GM21515 (cell line): ENCODE data around the gene RNF144A.
"Not testable (repeated sequence)": the region's sequence is repeated elsewhere in the genome, so short reads cannot be mapped to it uniquely, and the experiment has no call there.

Source experiments
- ATAC-seq: cut with Tn5 transposase; IDR thresholded peaks from one replicate; pipeline ENCODE4 v1.9.1; 2021; ENCODE audit not compliant: unreplicated experiment

Gene RNF144A

GRCh38 chr2:6999211-6999877 lies 82.1 kb downstream of the RNF144A start:
- ATAC-seq, result peak; percentile 72

- ATAC-seq, result not testable (repeated sequence)
These were observed 84.2 kb downstream of the RNF144A start for GRCh38 chr2:7001395-7001794.

- no peak for ATAC-seq
These were observed 86.7 kb downstream of the RNF144A start for GRCh38 chr2:7003895-7004294.

GRCh38 chr2:7004636-7005035 lies 87.4 kb downstream of the RNF144A start:
- ATAC-seq, result no peak

GRCh38 chr2:7007488-7007845 lies 90.3 kb downstream of the RNF144A start:
- ATAC-seq, result peak; percentile 16

- peak; percentile 53 for ATAC-seq
These were observed 90.9 kb downstream of the RNF144A start for GRCh38 chr2:7007846-7008741.

GRCh38 chr2:7009207-7009911 lies 92.1 kb downstream of the RNF144A start:
- no peak for ATAC-seq

GRCh38 chr2:7010391-7011054 lies 93.3 kb downstream of the RNF144A start:
- no peak for ATAC-seq

GRCh38 chr2:7011356-7012083 lies 94.3 kb downstream of the RNF144A start:
- ATAC-seq, result no peak

- ATAC-seq, result no peak
These were observed 95.0 kb downstream of the RNF144A start for GRCh38 chr2:7012141-7012764.

GRCh38 chr2:7013471-7014160 lies 96.4 kb downstream of the RNF144A start:
- no peak for ATAC-seq

GRCh38 chr2:7014174-7014640 lies 97.0 kb downstream of the RNF144A start:
- ATAC-seq, result peak; percentile 70

GRCh38 chr2:7015007-7015950 lies 98.1 kb downstream of the RNF144A start:
- ATAC-seq, result no peak

GRCh38 chr2:7016148-7016547 lies 98.9 kb downstream of the RNF144A start:
- no peak for ATAC-seq

- no peak for ATAC-seq
These were observed 99.5 kb downstream of the RNF144A start for GRCh38 chr2:7016601-7017211.

GRCh38 chr2:7017671-7018281 lies 100.6 kb downstream of the RNF144A start:
- ATAC-seq, result no peak

GRCh38 chr2:7018282-7018701 lies 101.1 kb downstream of the RNF144A start:
- no peak for ATAC-seq
